WERI-Rb-1 (cell line): ENCODE data around the gene GPATCH8.

ENCODE experiments used
- DNase-seq: peaks from one replicate; pipeline ENCODE4 v3.0.0-alpha.2; 2020
- H3K27ac ChIP-seq: fragments of 250-450 bp; sonication (Bioruptor Pico); 2 replicates; pipeline ENCODE4 v1.5.1; 2020; ENCODE audit warnings: mild to moderate bottlenecking, moderate library complexity
- H3K27me3 ChIP-seq: fragments of 250-450 bp; sonication (Bioruptor Pico); 2 replicates; pipeline ENCODE4 v1.5.1; 2021; ENCODE audit warnings: mild to moderate bottlenecking, low read depth, moderate library complexity; ENCODE audit not compliant: insufficient read depth, severe bottlenecking
- H3K36me3 ChIP-seq: fragments of 250-450 bp; sonication (Bioruptor Pico); 2 replicates; pipeline ENCODE4 v1.5.1; 2020; ENCODE audit warnings: mild to moderate bottlenecking, moderate library complexity
- H3K4me3 ChIP-seq: 2 replicates; pipeline ENCODE4 v1.5.1; 2011; ENCODE audit warnings: low read depth, mild to moderate bottlenecking, control low read depth, low read length
- H3K9me3 ChIP-seq: fragments of 250-450 bp; sonication (Bioruptor Pico); 2 replicates; pipeline ENCODE4 v1.5.1; 2021; ENCODE audit warnings: mild to moderate bottlenecking, moderate library complexity; ENCODE audit not compliant: severe bottlenecking
- CTCF ChIP-seq: IDR thresholded peaks from 2 replicates; pipeline ENCODE4 v1.5.1; 2011; ENCODE audit warnings: low read depth, mild to moderate bottlenecking, control low read depth, inconsistent platforms, low read length

Gene GPATCH8

GRCh38 chr17:44493339-44493738, 9.9 kb downstream of the GPATCH8 start:
- H3K4me3 ChIP-seq = no peak overlapping the region
- peaks cover 24% of the 10 kb centered on the region for H3K36me3 ChIP-seq
- no peaks in the 10 kb centered on the region for H3K9me3 ChIP-seq
- no peak for DNase-seq
- no peaks in the 10 kb centered on the region for H3K27me3 ChIP-seq
- H3K27ac ChIP-seq = no peak overlapping the region
- TF ChIP-seq CTCF = no peak

- DNase-seq = no peak
- H3K9me3 ChIP-seq = no peaks in the 10 kb centered on the region
- no peak overlapping the region for H3K4me3 ChIP-seq
- peaks cover 28% of the 10 kb centered on the region for H3K36me3 ChIP-seq
- TF ChIP-seq CTCF = no peak
- no peaks in the 10 kb centered on the region for H3K27me3 ChIP-seq
- no peak overlapping the region for H3K27ac ChIP-seq
Measured at GRCh38 chr17:44492706-44493272, 10.4 kb downstream of the GPATCH8 start.

GRCh38 chr17:44489581-44489980, 13.6 kb downstream of the GPATCH8 start:
- DNase-seq = no peak
- no peak for TF ChIP-seq CTCF
- no peaks in the 10 kb centered on the region for H3K27me3 ChIP-seq
- no peak overlapping the region for H3K4me3 ChIP-seq
- H3K27ac ChIP-seq = no peak overlapping the region
- H3K36me3 ChIP-seq = peaks cover 33% of the 10 kb centered on the region
- no peaks in the 10 kb centered on the region for H3K9me3 ChIP-seq

- DNase-seq = no peak
- Histone ChIP-seq H3K27me3 (no peaks in the 10 kb centered on the region), H3K4me3 (no peak overlapping the region), H3K27ac (no peak overlapping the region), H3K36me3 (peaks cover 28% of the 10 kb centered on the region), H3K9me3 (no peaks in the 10 kb centered on the region)
- no peak for TF ChIP-seq CTCF
Measured at GRCh38 chr17:44487170-44487569, 16.0 kb downstream of the GPATCH8 start.

- H3K36me3 ChIP-seq = peaks cover 26% of the 10 kb centered on the region
- H3K9me3 ChIP-seq = no peaks in the 10 kb centered on the region
- DNase-seq = no peak
- no peaks in the 10 kb centered on the region for H3K27me3 ChIP-seq
- no peak overlapping the region for H3K4me3 ChIP-seq
- no peak for TF ChIP-seq CTCF
- no peak overlapping the region for H3K27ac ChIP-seq
Measured at GRCh38 chr17:44473367-44473766, 29.8 kb downstream of the GPATCH8 start.

- no peak for DNase-seq
- Histone ChIP-seq H3K36me3 (peaks cover 44% of the 10 kb centered on the region), H3K9me3 (no peaks in the 10 kb centered on the region), H3K27ac (no peak overlapping the region), H3K27me3 (no peaks in the 10 kb centered on the region), H3K4me3 (no peak overlapping the region)
- TF ChIP-seq CTCF = no peak
Measured at GRCh38 chr17:44469676-44470075, 33.5 kb downstream of the GPATCH8 start.
